ENCODE data around the gene KCNIP4.

Gene KCNIP4

DNA sequence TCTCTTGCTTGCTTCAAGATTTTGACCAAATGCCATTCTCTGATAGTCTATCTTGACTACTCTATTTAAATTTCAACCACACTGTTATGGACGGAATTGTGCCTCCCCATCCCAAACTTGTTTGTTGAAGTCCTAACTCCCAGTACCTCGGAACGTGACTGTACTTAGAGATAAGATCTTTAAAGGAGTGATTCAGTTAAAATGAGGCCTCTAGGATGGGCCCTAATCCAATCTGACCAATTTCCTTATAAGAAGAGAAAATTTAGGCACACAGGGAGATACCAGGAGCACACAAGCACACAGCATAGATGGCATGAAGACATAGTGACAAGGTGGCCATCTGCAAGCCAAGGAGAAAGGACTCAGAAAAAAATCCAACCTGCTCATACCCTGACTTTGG is 269.9 kb downstream of the KCNIP4 start:
- no peak for DNase-seq

DNA sequence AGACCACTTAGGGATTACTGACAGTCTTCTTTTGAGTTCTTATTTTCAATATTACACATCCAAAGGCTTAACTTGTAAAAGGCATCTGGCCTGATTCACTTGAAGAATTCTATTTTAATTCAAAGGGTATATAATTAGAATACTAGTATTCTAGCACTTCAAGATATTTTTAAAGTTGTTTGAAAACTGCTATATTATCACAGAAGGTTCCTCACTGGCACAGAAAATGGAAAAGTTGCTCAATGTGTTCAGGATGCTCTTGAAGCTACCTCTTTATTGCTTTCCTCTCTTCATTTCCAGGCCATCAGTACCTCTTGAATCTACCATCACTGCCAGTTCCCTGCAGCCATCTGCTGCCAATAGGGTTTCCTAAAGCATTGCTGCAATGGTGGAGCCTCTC is 271.4 kb downstream of the KCNIP4 start:
- DNase-seq = no peak

DNA sequence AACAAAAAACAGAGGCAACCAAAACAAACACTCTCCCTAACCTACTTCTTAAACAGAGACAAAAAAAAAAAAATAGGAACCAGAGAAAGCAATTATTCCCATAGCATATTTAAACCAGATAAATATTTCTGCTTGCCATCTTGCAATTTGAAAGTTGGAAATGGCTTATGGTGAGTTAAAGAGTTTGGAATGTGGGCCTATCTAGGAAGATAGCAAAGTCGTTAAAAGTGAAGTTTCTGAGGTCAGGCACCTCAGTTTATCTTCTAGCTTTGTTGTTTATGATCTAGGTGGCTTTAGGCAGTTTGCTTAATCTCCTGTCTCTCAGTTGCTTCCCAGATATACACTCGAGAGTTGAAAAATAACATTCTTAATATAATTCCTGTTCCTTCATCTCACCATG is 284.2 kb downstream of the KCNIP4 start:
- DNase-seq = no peak

DNA sequence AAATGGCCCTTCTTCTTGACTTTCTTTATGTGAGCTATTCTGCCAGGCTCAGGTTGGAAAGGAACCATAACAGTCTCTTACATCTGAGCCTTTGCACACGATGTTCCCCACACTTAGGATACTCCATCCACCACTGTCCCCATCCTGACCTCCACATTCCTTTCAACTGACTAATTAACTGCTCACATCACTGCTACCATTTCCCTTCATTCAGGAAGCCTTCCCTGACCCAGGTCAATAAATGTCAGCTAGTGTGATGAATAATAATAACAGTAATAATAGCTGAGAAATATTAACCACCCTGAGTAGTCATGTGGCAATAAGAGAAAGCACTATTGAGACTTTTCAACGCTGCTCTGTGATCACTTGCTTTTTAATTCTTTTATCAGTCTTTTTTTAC is 291.7 kb downstream of the KCNIP4 start:
- DNase-seq = no peak

DNA sequence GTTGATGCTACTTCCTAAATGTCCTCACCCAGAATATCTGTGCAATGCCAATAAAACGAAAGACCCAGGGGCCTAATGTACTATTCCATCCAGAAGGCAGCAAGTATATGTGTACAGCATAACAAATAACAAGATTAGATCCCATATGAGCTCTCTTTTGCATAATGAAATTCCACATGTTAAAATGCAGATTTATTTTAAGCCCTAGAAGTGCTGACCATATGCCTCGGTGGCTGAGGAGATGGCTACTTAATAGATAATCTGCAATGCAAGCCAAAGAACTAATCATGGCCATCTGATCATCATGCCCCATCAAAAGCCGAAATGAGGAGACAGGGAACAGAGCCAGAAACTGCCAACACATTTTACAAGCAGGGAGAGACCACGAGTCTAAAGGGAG is 293.5 kb downstream of the KCNIP4 start:
- no peak for DNase-seq

DNA sequence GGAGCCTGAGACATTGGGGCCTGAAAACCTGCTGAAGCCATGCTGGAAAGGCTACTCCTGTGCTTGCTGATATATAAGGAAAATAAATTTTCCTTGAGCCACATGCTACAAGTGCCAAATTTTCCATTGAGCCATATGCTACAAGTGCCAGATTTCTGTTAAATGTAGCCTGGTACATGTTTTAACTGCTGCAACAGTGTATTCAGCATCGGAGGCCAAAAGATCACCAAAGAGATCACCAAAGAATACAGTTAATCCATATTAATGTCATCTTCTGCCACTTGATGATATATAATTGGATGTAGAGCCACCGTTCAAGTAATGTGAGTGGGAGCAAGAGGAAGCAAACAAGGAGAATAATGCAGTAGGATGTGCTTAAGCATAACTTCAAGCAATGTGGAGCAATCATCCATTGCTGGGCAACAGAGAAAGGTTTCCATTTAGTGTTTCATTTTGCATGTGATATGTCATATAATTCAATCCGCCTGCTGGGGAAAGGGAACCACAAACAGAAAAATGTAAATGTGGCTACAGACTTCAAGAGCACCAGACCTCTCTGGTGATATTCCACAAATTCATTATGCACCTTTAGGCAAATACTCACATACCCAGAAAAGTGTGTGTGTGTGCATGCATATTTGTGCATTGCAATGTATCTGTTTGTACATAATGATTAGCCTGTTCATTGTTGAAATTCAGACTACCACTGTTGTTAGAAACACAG is 295.9 kb downstream of the KCNIP4 start:
- DNase-seq = no peak

DNA sequence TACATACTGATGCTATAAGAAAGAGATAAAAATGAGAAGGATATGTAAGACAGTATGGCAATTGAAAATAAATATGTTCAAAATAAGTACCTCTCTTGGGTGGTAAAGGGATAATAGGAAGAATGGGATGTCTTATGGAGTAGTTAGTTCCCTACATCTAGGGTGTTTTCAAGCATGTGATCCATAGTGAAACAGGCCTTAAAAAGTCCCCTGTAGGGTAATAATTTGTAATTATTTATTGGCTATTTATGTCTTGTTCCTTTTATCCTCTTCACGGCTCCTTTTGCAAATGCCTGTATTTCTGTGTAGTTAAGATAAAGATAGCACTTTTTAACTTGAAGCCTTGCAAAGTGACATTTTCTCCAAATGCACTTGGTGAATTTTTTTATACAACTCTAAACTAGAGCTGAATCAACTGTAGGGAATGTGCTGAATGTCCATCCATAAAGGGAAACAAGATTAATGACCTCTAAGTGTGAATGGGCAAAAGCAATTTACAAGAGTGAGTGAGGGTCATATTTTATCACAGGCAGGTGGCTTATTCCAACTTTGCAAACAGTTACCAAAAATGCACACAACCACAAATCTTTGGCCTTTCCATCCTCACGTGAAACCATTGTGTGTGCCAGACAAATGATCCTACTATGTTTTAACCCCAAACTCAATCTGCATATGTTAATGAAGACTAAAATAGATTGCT is 299.0 kb downstream of the KCNIP4 start:
- no peak for DNase-seq

DNA sequence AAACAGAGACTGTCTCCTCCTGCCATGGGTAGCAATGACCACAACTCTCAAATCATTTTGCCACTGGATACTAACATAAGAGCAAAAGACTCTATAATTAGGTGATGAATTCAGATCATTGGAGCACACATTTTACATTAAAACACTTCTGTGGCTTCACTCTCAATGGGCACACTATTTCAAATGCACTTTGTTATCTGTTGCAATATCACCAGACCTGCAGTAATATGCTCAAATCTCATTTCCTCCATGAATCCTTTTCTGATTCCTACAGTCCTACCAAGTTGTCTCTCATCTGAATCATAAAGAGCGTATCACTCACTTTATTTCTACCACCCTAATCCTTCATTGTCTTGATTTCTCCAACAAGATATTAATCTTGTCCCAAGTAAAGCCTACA is 302.8 kb downstream of the KCNIP4 start:
- no peak for DNase-seq

DNA sequence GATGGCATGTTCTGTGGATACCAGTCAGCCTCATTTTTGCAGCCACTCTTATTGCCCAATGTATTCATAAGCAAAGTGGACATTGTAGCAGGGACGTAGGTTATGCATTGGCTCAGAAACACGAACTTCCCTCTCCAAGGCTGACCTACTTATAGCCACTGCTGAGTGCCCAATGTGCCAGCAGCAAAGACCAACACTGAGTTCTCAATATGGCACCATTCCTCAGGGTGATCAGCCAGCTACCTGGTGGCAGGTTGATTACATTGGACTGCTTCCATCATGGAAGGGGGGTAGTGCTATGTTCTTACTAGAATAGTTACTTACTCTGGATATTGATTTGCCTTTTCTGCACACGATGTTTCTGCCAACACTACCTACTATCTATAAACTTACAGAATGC is 306.9 kb downstream of the KCNIP4 start:
- DNase-seq = no peak

DNA sequence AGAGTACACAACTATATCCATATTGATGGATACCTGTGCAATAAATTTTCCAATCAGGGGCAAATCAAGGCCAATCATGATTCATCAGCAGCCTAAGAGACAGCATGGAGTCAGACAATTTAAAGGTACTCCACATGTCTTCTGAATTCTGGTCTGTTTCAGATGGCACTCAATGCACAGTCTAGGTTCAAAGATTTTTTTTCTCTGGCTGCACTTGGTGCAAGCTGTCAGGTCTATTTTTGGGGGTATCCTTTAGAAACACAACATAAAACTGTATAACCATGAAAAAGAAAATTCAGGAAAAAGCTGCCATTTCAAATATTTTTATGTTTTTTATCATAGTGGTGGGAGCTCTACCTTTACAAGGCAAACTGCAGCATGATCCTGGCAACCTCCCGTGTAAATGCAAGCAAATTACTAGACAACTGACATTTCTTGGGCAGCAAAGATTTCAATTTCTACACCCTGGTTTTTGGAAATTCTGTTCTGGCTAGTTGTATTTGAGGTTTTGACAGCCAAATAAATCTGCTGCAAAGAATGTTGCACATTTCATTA is 310.3 kb downstream of the KCNIP4 start:
- DNase-seq = no peak

DNA sequence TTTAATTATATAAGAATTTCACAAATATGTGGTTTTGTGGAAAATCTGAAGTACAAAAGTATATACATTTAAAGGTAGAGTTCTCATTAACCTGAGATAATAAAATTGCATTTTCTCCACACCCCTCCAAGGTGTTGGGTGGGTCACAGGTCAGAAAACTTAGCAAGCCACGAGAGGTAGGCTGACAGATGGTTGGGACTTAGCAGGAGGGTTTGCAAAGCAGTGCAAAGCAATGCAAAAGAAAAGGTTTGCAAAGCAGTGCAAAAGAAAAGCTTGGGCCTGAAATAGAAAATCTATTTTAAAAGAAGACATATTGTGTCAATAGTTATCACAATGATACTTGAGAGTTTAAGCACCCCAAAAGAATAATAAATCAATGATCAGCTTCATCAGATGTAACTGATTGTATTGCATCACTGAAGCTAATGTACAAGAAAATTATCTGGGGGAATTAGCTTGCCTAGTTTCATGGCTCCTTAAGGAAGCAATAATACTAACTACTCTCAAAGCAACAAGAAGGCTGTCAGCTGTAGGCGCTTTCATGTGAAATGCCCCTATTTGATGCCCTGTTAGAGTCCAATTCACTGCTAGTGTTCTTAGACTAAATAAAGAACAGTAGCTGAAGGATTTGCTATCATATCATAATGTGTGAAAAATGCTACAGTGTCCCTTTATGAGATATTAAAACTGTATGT is 319.5 kb downstream of the KCNIP4 start:
- DNase-seq = no peak

DNA sequence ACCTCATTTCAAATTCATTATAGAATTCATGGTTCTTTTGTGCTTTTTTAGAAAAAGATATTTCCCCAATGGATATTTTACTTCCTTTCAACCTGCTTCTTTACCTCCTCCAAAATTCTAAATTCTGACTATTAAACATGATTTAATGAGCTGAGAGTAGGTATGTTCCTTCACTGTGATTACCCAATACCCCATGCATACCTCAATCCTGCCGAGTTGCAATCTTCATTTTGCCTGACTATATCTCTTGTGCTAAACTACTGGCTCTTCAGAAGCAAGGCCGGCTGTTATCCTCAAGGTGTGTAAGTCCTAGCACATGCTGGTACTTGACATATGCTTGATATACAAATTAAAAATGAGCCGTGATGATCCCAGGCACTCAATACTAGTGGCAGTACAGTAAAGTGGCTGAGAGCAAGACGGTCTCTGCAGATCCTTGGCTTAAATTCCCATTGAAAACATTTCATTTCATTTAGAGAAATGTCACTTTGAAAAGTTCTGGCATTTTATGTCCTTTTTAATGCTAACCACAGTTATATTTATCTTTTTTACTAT is 320.4 kb downstream of the KCNIP4 start:
- no peak for DNase-seq

DNA sequence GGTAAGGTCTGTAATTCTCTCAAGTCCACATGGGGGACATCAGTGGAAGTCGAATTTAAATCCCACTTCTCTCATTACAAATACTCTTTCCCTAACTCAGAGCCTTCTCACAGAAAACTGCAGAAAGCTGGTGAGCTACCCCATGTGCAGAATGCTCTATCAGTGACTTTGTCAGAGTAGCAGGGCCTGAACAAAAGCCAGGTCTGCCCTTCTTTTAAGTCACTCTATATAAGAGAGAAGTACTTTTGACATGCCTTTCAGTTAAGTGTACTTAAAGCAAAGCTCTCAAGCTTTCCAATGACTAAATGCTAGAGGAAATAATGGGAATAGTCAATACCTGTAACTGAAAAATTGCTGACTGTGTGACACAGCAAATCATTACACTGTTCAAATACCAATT is 323.1 kb downstream of the KCNIP4 start:
- no peak for DNase-seq

DNA sequence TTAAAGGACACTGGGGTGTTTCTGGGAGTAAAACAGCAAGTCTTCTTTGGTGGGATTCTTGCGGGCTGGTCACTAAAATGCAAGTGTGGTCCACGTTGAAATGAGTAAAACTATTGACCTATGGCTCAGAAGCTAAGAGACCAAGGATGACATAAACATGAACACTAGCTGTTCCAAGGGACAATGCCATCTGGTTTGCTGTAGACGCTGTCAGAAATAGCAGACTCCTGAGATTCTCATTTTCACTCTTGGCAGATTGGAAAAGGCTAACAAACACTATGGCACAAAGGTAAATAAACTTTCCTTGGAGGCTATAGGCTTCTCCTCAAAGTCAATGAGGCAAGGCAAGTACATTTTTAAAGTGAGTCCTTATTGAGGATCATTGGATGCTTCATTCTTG is 343.6 kb downstream of the KCNIP4 start:
- no peak for DNase-seq

DNA sequence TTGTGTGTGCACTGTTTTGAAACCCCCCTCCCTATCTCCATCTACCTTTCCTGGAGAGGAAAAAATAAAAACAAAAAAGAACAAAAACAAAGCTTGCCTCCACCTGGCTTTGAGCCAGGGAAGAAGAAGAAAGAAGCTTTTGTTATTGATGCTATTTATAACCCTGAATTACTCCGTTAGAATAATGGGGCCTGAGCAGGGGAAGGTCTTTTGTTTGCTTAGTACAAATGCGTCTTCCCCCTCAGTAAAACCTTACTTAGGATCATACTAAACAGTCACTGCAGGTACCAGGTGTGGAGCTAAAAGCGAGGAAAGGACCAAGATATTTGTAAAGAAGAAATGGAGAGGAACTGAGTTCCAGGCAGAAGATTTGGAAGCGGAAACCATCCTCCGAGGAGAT is 352.1 kb downstream of the KCNIP4 start:
- DNase-seq = no peak

DNA sequence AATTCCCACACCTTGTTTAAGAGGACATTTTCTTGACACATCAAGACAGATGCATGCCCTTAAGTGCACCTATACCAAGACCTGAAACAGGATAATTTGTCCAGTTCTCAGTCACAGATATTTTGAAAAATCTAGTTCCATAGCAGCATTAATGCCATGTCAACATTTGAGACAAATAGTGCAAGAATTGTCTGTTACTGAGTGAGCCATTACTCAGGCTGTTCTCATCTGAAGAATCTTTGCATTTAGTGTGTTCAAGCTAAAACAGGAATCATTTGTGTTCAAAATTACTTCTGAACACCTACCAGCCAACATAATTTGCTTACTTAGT is 354.9 kb downstream of the KCNIP4 start:
- DNase-seq = no peak

DNA sequence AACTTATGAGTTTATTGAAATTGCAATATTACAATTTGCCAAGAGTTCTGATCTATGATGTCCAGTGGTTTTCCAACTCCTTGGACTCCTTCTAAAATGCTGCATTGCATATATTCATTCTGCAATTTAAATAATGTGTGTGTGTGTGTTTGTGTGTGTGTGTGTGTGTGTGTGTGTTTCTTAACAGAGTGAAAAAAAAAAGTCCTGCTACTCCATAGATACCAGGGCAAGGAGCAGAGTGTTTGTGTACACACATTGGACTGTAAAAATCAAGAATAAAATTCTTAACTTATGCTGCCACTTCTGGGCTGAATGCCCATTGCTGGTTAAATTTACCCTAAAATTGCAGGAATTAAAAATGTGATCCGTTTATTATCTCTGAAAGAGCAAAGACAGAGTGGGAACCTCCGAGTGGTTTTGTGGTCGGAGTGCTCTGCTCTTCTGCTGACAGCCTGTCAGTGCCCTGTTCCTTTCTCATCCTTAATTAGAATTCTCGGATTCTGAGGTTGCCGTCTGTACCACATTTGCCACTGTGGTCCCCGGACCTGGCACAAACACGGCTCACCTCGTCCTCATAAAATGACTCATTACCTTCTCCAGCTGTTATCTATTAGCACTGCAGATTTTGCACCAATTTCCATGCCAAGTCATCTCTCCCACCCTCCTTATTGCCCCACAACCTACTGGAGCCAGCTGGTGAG is 355.5 kb downstream of the KCNIP4 start:
- DNase-seq = no peak

DNA sequence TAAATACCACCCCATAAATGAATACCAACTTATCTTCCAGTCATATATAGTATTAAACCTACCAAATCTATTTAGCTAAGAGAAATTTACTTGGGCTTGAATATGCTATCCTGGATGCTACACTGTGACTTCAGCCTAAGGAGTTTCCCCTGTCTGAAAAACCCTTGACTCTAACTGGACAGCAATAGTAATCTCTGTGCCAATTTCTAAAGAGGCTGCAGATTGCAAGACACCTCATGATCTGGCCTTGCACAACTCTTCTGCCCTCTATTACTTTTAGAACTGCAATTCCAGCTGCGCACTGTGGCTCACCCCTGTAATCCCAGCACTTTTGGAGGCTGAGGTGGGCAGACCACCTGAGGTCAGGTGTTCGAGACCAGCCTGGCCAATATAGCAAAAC is 371.5 kb downstream of the KCNIP4 start:
- DNase-seq = no peak

DNA sequence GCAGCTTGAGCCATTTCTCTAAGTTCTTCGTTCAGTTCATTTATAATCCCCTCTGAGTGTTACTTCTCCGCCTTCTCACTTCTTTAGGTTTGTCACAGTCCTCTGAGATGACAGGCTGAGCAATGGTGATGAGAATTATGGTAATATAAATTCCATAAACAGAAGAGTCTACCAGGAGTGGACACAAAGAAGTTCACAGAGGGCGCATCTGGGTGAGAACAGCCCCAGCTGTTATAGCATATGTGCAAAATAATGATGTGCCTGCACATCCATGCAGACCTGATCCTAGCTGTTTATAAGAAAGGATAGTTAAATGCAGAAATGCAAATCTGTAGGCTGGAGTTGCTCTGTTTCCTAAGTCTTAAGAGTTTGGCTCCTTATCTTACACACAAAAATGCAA is 377.5 kb downstream of the KCNIP4 start:
- no peak for DNase-seq

DNA sequence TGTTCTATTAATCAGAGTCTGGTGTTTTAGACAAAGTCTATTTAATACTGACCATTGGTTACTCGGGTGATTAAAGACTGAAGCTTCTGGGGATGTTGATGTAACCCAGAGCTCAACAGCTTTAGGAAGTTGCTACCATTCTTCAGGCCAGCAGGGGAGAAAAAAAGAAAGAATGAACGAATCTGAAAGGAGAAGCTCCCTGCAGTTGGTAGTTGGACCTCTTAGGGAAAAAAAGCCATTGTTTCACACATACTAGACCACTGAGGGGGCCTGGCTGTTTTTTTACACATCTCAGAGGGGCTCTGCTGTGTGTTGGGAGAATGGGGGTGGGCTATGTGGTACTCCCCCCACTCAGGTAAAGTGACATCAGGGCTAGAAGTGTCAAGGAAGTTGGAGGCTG is 378.9 kb downstream of the KCNIP4 start:
- no peak for DNase-seq

DNA sequence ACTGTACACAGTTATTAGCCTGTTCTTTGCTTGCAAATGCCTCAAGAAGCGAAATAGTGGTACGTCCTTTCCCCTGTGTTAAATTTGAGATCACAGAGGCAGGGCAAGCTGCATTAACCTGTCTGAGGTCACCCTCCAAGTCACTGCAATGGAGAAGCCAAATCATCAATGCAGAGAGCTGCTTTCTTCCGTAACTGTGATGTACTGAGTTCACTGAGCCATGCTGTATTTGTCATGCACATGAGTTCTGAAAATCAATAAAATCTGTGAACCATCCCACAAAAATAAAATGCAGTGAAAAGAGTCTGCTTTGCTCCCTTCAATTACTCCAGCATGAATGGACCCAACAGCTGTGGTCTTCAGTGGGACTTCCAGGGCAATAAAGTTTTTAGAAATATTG is 393.5 kb downstream of the KCNIP4 start:
- no peak for DNase-seq

DNA sequence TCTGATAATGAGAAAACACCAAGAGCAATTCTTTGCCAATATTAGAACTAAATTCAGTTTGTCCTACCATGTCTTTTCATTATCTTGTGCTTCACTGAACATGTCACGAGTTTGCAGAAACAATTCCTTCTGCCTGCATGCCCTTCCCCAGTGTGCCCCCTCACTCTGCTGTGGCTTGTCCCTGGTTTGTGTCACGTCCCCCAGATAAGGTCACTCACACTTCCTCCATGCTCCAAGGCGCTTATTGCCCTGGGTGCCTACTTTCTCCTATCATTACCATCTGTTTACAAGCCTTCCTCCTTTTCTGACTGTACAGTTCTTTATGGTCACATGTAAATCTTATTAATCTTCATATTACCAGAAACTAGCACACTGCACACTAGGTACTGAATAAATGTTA is 394.1 kb downstream of the KCNIP4 start:
- DNase-seq = no peak

DNA sequence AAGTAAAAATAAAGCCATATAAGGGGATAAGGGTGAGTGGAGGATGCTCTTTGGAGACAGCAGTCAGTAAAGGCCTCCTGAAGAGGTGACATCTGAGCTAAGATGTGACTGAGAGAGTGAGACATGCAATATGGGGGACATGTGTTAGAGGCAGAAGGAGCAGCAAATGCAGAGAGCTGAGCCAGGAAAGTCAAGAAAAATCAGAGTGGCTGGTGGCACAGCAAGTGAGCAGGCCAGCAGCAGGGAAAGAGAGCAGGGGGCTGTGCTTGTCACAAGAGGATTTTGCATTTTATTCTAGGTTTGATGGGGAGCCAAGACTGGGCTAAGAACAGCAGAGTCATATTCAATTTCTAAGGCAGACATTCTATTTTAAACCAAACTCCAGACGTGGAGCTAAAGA is 394.5 kb downstream of the KCNIP4 start:
- DNase-seq = no peak
